IPS-NIHi7 (cell line): ENCODE data around the gene TFPT.
A peak's percentile ranks its signal among the peaks of the same experiment; 100 is the strongest.

Source experiments
- DNase-seq: peaks from one replicate; pipeline ENCODE4 v3.0.0; 2012; ENCODE audit warnings: mixed read lengths; ENCODE audit errors: extremely low spot score

Gene TFPT, protein sequence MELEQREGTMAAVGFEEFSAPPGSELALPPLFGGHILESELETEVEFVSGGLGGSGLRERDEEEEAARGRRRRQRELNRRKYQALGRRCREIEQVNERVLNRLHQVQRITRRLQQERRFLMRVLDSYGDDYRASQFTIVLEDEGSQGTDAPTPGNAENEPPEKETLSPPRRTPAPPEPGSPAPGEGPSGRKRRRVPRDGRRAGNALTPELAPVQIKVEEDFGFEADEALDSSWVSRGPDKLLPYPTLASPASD

DNA sequence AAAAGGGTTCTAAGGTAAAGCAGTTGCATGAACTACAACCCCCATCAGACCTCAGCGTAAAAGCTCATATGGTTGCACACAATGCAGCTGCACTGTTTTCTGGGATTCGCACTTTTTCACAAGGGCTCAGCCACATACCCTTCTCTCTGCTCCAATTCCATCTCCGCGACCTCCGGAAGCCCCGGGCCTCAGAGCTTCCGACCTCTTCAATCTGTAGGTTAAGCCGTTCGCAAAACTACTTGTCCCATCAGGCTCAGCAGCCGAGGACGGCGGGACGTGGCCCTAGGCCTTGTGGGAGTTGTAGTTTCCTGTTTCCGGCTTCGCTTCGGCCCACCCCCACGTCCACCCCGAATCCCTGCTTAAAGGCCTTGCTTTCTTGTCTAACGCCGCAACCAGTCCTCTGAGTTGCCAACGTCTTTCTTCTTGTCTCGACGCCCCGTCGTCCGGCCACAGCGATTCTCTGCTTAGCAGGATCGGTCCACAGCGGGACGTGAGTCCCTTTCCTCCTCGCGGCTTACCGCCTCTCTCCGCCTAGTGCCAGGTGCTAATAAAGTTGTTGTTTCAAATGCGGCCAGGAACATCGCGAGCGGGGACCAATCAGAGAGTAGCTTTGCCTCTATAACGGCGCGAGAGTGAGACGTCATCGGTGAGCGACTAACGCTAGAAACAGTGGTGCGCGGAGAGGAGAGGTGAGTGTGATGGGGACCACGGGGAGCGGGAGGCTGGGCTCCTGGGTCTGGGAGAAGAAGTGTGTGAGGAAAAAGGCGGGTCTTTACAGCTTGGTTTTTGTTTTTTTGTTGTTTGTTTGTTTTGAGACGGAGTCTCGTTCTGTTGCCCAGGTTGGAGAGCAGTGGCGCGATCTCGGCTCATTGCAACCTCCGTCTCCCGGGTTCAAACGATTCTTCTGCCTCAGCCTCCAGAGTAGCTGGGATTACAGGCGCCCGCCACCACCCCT is at the start of gene TFPT, which contains the start of gene PRPF31:
Gene TFPT (minus strand): TSS at position 549 of the 955 bp plus-strand sequence. CDS start 388 bp downstream, at position 161.
Gene PRPF31 (plus strand): TSS at position 646 of the 955 bp plus-strand sequence. CDS start 2,525 bp downstream, outside the sequence.
- DNase-seq: peak; percentile 98

DNA sequence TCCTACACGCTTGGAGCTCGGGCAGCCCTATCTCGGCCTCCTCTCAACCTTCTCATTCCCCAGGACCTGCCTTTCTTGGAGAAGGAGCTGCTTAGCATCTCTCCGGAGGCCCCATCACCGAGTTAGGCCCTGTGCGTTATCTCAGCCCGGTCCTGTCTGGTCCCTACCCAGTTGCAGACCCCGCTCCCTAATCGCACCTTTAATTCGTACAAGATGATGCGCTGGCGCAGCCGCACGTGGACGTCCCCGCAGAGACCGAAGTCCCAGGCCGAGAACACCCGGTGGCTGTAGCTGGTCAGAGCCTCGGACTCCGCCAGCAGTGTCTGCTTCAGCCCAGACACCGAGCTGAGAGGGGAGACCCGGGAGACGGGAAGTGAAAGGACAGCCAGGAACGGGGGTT is 49.8 kb upstream of the TFPT start:
- DNase-seq: no peak

DNA sequence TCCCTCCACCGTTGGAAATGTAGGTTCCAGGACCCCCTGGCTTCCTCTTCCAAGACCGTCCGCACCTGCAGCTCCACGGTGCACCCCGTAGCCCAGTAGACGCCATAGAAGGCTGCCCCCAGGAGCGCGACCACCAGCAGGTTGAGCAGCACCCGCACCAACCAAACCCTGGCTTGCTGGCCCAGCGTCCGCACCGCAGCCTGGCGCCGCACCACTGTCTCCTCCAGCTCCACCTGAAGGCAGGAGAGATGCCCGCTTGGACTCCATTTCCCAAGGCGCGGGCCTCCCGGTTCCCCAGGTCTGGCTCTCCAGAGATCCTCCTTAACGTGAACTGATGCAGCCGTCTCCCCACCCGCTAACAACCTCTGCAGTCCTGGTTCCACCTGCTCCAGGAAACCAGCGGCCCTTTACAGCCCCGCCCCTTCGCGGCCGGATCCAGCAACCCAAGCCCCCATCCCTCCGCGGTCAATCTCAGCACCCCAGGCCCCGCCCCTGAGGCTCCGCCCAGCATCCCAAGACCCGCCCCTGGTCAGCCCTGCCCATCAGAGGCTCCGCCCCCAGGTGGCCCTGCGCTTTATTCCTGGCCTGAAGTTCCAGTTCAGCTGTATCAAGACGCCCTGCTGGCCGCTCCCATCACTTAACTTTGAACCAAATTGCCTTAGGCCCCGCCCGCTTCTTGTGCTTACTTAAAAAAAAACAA is 49.1 kb upstream of the TFPT start:
- DNase-seq: peak; percentile 90

DNA sequence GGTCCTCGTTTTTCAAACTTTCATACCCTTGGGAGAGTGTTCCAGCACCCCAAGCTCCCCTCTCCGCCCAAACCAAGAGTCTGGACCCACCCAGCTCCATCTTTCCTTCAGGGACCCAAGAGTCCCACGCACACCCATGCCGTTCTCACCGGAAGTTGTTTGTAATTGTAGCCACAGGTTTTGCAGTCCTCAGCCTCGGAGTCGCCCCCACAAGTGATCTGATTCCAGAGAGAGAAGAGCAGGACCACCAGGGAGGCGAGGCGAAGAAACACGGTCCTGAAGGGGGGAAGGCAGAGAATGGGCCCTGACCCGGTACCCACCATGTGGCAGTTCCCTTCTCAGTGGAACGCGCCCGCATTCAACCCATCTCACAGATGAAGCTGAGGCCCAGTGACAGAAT is 47.4 kb upstream of the TFPT start:
- DNase-seq: no peak

DNA sequence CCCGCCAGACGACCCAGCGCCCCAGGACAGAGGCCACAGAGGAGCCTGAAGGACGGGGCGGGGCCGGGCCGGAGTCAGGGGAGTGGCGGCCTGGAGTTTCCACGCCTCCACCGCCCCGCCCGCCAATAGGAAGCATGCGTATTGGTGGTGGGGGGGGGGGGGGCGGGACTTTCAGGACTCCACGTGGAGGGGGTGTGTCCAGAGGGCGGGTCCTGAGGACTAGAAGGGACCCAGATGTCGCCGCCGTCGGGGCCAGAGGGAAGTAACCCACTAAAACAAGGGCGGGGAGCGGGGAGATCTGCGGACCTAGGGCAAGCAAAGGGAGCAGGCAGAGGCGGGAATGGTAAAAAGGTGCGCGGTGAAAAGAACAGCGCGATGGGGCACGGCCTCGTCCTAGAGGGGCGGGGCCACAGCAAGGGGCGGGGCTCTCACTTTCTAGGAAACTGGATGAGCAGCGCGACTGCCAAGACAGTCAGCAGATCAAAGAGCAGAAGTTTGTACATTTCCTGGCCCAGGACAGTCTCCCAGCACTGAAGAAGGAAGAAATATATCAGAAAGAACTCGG is 46.9 kb upstream of the TFPT start:
- peak; percentile 78 for DNase-seq

DNA sequence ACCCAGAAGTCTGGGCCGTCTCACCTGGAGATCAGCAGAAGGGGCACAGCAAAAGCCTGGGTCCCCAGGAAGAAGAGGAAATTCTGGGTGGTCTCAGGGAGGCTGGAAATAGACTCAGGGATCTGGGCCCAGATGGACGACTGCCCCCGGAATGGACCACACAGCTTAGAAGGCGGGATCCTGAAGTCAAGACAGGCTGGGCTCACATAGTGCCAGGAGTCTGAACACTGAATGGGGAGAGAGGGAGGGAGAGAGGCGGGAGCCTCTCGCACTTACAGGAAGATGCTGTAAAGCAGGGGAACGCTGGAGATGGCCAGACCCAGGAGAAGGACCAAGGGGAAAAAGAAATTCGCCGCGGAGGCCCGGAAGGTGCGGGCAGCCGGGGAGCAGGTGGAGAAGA is 45.4 kb upstream of the TFPT start:
- DNase-seq: no peak

DNA sequence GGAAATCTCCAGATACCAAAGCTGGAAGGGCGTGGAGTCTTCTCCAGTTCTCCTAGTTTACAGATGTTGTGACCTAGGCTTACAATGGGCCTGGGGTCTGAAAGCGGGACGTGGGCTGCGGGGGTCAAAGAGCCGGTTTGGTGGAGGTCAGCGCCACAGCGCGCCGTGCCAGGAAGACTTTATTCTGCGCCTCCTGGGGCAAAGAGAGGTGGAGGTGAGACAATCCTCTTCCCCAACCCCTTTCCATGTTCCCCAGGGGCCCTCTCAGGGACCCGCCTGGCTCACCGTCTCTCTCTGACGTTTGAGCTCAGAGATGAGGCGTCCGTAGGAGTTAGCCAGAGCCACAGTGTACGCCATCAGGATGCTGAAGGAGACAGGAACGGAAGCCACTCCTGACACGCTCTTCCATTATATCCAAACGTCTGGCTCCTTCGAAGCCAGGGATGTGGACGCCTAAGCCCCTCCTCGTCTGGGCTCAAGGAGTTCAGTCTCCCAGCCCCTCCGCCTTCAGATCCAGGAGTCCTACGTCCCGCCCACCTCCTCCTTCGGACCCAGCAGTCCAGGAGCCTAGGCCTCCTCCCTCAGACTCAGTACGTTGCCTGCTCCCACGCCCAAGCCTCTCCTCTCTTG is 44.8 kb upstream of the TFPT start:
- no peak for DNase-seq

DNA sequence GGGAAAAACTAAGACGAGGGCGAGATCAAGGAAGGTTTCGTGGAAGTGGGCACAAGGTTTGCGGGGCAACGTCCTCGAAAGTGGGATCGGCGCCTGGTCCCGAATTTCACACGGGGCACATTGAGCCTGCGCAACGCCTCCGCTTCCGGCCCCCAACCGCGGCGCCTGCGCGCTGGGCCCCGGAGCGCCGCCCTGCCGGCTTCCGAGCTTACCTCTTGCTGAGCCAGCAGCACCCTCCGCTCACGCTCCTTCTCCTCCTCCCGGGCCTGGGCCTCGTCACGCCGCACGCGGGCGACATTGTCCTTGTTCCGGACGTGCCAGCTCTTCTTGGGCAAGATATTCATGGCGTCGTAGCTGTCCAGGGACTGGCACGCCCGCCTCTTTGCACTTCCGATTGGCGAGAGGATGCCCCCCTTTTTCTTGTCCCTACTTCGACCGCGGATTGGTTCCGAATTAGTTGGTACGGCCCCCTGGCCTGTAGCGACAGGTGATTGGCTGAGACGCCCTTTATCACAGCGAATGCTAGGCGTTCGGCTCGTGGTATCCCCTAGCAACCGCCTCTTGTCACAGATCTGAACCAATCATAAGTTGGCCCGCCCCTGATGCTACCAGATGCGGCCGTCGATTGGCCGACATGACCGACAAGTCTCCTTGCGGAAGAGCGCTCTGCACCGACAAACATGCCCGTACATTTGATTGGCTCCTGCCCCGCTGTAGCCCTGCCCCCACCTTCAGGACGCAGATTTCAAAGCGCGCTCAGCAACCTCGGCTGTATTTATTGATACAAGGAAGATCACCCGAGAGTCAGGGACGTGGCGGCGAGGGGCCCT is 44.1 kb upstream of the TFPT start, which contains the start of gene LENG1:
Gene LENG1 (minus strand): TSS at position 370 of the 830 bp plus-strand sequence. CDS start 26 bp downstream, at position 344.
- DNase-seq: peak; percentile 97

DNA sequence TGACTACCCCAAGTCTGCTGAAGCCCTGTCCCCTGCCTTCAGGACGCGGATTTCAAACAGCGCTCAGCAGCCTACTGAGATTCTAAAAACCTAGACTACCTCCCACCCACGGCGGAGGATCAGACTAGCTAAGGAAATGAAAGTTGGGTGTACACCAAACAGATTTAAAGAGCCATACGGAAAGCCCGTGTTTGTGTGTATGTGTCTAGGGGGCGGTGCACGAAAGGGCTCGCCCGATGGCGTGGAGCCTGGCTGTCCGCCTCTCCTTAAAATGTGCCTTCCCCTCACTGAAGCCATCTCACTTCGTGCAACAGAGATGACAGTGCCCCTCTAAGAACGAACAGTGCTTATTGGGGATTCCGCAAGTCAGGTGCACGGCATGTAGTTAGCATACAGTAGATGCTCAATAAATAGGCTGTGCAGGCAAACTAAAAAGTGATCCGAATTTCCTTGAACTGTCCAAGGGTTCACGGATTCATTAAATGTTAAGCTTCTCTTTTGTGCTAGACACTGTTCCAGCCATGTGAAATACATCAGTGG is 43.4 kb upstream of the TFPT start:
- DNase-seq: no peak

DNA sequence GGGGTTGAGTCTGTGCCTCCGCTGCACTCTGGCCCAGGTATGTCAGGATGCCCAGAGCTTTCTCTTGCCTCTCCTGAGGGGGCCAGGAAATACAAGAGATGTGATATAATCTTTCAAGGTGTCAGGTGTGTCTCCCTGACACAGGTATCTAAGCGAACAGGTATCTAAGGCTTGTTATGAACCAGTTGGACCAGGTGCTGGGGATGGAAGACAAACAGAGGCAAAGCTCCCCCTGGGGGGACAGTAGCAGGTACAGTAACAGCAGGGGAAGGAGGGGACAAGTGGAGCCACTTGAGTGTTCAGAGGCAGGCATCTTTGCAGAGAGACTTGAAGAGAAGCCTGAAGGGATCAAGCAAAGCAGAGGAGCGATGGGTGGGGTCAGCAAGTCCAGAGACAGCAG is 41.5 kb upstream of the TFPT start:
- DNase-seq: no peak

DNA sequence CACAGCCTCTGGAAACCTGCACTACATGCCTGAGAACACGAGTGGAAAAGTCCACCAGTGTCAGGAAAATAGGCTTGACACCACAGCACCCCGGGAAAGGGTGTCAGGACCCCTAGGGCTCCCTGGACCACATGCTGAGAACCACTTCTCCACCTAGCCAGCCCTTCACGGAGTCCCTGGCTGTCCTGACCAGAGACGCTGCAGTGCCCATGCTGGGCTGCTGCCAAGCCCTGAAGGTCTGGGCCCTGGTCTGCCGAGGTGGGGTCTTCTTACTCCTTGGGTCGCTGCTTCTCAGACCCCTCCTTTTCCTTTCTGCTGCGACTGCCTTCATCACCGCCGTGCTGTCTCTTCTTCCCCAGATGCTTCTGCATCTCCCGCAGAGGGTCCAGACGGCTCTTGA is 41.0 kb upstream of the TFPT start:
- no peak for DNase-seq

DNA sequence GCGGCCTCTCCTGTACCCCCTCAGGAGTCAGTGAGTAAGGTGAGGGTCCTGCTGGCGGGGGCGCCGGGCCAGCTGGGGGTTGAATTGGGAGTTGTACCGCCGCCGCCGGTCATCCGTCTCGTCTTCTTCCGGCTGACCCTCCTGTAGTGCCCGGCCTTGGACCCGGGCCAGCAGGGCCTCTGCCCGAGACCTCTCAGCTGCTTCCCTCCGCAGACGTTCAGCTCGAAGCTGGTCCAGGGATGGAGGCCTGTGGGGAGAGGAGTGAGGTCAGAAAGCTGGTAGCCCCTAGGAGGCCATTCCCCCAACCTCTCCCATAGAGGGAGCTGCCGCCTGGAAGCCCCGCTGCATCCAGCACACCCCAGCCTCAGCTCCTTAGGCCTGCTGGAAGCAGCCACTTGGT is 40.2 kb upstream of the TFPT start:
- DNase-seq: no peak

DNA sequence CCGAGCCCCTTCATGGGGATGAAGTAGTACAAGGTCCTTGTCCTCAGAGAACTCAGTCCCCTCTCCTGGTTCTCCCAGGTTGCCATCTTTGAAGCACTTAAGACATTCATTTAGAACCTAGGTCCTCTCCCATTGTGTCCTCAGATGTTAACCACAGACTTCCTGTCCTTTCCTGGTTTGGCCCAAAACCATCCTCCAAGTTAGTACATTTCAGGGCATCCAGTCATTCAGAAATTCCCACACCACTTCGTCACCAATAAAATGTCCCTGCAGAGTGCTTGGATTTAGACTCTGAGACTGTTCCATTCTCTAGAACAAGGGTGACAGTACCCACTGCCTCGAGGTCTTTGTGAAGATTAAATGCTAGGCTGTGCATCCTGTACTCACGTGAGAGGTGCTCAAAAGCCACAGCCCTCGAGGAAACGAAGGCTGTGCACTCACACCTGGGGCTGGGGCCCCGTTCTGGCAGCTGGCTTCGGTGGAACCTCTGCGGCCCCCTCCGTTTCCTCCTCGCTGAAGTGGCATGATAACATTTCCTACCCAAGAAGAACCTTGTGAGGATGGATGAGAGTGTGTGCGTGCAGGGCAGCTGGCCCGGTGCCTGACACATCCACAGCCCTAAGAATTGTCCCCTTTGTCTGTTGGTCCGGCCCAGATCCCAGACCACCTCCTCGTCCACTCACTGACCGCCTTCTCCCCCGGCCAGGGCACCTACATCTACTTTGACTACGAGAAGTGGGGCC is 39.3 kb upstream of the TFPT start:
- no peak for DNase-seq

DNA sequence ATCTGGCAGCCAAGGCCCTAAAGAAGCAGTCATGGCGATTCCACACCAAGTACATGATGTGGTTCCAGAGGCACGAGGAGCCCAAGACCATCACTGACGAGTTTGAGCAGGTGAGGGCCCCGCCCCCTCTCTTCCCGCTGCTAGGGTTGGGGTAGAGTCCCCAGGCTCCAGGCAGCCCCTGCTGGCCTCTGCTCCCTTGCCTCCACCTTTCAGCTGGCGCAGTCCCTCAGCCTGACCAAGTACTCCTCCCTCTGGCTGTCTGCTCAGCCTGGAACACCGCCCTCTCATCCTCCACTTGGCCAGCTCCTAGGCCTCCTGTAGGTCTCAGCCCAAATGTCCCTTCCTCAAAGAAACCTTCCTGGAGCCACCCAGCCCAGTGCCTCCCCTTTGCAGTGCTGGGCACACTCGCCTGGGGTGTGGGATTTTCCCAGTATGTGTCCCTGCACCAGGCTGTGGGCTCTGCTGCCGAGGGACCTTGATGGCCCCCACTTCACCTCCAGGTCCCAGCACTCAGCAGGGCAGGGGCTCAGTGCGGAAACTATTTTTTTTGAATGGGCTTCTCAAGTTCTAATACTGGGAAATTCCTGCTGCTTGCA is 38.4 kb upstream of the TFPT start:
- DNase-seq: no peak

DNA sequence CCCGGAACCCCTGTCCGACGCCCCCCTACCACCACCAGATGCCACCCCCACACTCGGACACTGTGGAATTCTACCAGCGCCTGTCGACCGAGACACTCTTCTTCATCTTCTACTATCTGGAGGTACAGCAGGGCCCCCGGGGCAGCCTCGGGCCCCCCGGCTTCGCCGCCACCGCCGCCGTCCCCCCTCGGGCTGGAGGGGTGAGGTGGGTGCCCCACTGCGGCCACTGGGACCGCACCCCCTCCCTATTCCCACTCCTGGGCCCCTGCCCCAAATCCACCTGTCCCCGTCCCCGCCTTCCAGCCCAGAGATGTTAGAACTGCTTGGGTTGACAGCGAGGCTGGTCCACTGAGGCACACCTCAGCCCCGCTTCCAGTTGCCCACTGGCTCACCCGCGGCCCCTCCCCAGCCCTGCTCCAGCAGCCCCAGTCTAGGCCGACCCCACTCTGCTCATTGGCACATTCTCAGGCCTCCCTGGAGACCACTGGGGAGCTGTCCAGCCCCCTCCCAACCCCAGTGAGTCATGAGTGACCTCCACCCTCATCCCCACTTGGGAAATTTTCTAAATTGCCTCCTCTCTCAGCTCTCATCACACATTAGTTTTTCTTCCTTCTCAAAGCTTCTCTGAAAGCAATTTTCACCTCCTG is 37.5 kb upstream of the TFPT start:
- DNase-seq: no peak

DNA sequence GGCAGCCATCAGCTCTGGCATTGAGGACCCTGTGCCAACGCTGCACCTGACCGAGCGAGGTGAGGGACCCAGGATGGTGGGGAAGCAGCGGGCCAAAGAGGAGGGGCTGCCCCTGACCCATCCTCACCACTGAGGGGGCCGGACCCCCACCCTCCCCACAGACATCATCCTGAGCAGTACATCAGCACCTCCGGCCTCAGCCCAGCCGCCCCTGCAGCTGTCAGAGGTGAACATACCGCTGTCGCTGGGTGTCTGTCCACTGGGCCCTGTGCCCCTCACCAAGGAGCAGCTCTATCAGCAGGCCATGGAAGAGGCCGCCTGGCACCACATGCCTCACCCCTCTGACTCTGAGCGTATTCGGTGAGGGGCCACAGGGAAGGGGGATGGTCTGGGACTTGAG is 36.8 kb upstream of the TFPT start:
- no peak for DNase-seq

DNA sequence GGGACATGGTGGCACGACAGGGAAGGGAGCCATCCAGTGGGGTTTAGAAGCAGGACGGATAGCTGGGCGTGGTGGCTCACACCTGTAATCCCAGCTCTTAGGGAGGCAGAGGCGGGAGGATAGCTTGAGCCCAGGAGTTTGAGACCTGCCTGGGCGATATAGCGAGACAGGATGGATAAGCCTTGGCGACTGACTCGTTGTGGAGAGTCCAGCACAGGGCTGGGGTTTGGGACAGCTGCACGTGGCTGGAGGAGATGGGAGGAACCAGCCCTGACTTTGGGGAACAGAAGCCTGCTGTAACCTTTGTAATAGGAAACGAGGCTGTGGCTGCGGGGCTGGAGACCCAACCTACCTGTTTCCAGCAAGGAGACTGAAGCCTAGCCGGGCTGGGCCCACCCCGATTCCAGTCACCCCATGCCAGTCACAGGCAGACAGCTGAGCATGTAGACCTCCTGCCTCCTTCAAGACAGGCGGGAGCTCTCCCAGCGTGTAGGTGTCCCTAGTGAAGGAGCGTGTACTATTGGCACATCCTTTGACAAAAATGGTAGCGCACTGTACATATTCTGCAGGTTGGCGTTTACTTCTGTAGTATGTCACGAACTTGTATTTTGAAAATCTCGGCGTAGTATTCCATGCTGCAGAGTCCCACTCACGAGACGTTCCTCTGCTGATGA is 36.0 kb upstream of the TFPT start:
- DNase-seq: no peak
